IMR-90 (cell line): Measurements from ENCODE around the gene MEGF11. TPM values are rescaled to one million over a fixed set of nuclear protein-coding genes. Genes with fewer than 3 reads are reported as not detected.

Source experiments
- ATAC-seq: fragments of 200-7000 bp; cut with Tn5 transposase; 2 replicates; pipeline ENCODE4 v1.9.1; 2020; ENCODE audit warnings: low read depth, mild to moderate bottlenecking, moderate library complexity
- BruUV-seq: library from RNA; stranded (reverse); fragments of 400-500 nt; replicated peaks from 2 replicates; lab custom pipeline; 2021; lab: Mats Ljungman, UMichigan
- CTCF ChIA-PET: fragments of 300-600 bp; formaldehyde crosslinking; extraction: SDS; loops from one replicate; lab custom pipeline; 2021; ENCODE audit warnings: antibody characterized with exemption; lab: Yijun Ruan, JAX
- POLR2A ChIA-PET: fragments of 300-600 bp; sonication (Branson Sonifier 250); formaldehyde crosslinking; loops from one replicate; lab custom pipeline; 2022; ENCODE audit warnings: antibody characterized with exemption; ENCODE audit not compliant: unreplicated experiment; lab: Charles Lee
- DNase-seq: peaks from one replicate; pipeline ENCODE4 v3.0.0; 2013
- H2AFZ ChIP-seq: replicated peaks from 2 replicates; pipeline ENCODE3; 2013; ENCODE audit warnings: low read length, mild to moderate bottlenecking; ENCODE audit not compliant: poor library complexity
- H2AK5ac ChIP-seq: 2 replicates; pipeline ENCODE4 v1.6.1; 2013; ENCODE audit warnings: low read depth, low read length, inconsistent platforms
- H2AK9ac ChIP-seq: replicated peaks from 2 replicates; pipeline ENCODE3; 2013; ENCODE audit warnings: mild to moderate bottlenecking, low read depth, low read length, moderate library complexity; ENCODE audit not compliant: poor library complexity
- H2BK120ac ChIP-seq: 2 replicates; pipeline ENCODE4 v1.6.1; 2013; ENCODE audit warnings: low read depth, low read length, inconsistent platforms
- H2BK15ac ChIP-seq: 3 replicates; pipeline ENCODE4 v1.6.1; 2013; ENCODE audit warnings: low read depth, low read length, inconsistent platforms
- H2BK20ac ChIP-seq: 2 replicates; pipeline ENCODE4 v1.6.1; 2013; ENCODE audit warnings: low read depth, mild to moderate bottlenecking, inconsistent platforms, low read length, moderate library complexity
- H2BK5ac ChIP-seq: 2 replicates; pipeline ENCODE4 v1.6.1; 2013; ENCODE audit warnings: mild to moderate bottlenecking, low read depth, low read length, inconsistent platforms; ENCODE audit not compliant: poor library complexity, severe bottlenecking
- H3K14ac ChIP-seq: replicated peaks from 2 replicates; pipeline ENCODE4 v1.6.1; 2013; ENCODE audit warnings: low read depth, low read length, inconsistent platforms
- H3K18ac ChIP-seq: 2 replicates; pipeline ENCODE4 v1.6.1; 2013; ENCODE audit warnings: low read depth, low read length, control low read depth
- H3K23ac ChIP-seq: 2 replicates; pipeline ENCODE4 v1.6.1; 2013; ENCODE audit warnings: low read depth, low read length, inconsistent platforms
- H3K27ac ChIP-seq: 2 replicates; pipeline ENCODE4 v1.5.1; 2013; ENCODE audit warnings: mild to moderate bottlenecking, control low read depth, low read length; ENCODE audit not compliant: insufficient read depth
- H3K27me3 ChIP-seq: 2 replicates; pipeline ENCODE4 v1.6.1; 2013; ENCODE audit warnings: low read length; ENCODE audit not compliant: control insufficient read depth, insufficient read depth
- H3K36me3 ChIP-seq: 2 replicates; pipeline ENCODE4 v1.6.1; 2013; ENCODE audit warnings: low read length, mixed read lengths; ENCODE audit not compliant: control insufficient read depth, insufficient read depth
- H3K4ac ChIP-seq: 2 replicates; pipeline ENCODE4 v1.6.1; 2013; ENCODE audit warnings: low read depth, low read length, inconsistent platforms
- H3K4me1 ChIP-seq: 2 replicates; pipeline ENCODE4 v1.6.1; 2013; ENCODE audit warnings: low read length, mixed read lengths; ENCODE audit not compliant: control insufficient read depth, insufficient read depth
- H3K4me2 ChIP-seq: 2 replicates; pipeline ENCODE4 v1.6.1; 2013; ENCODE audit warnings: low read depth, mild to moderate bottlenecking, control low read depth, low read length, moderate library complexity
- H3K4me3 ChIP-seq: 2 replicates; pipeline ENCODE4 v1.5.1; 2013; ENCODE audit warnings: low read depth, mild to moderate bottlenecking, control low read depth, low read length, moderate library complexity; ENCODE audit not compliant: insufficient read depth
- H3K56ac ChIP-seq: 2 replicates; pipeline ENCODE4 v1.6.1; 2013; ENCODE audit warnings: low read length, inconsistent platforms; ENCODE audit not compliant: insufficient read depth; ENCODE audit errors: extremely low read depth
- H3K79me1 ChIP-seq, 2 experiments: 2 replicates each; pipeline ENCODE4 v1.6.1; 2013; ENCODE audit warnings: low read length in 2 of 2, inconsistent platforms in 1 of 2, low read depth in 1 of 2
- H3K9ac ChIP-seq: 2 replicates; pipeline ENCODE4 v1.6.1; 2013; ENCODE audit warnings: low read depth, low read length, control low read depth
- H3K9me1 ChIP-seq: 2 replicates; pipeline ENCODE4 v1.6.1; 2013; ENCODE audit warnings: low read length, inconsistent platforms; ENCODE audit not compliant: insufficient read depth
- H3K9me3 ChIP-seq: 2 replicates; pipeline ENCODE4 v1.6.1; 2013; ENCODE audit warnings: low read length; ENCODE audit not compliant: control insufficient read depth, insufficient read depth
- H4K20me1 ChIP-seq: 2 replicates; pipeline ENCODE4 v1.6.1; 2013; ENCODE audit warnings: low read length, inconsistent platforms; ENCODE audit not compliant: insufficient read depth
- H4K5ac ChIP-seq: 2 replicates; pipeline ENCODE4 v1.6.1; 2013; ENCODE audit warnings: mild to moderate bottlenecking, low read depth, low read length, control low read depth
- H4K8ac ChIP-seq, 2 experiments: 2 replicates each; pipeline ENCODE4 v1.6.1; 2013; ENCODE audit warnings: low read depth in 2 of 2, low read length in 2 of 2, control low read depth in 1 of 2, inconsistent platforms in 1 of 2
- H4K91ac ChIP-seq: 2 replicates; pipeline ENCODE4 v1.6.1; 2013; ENCODE audit warnings: low read depth, low read length, inconsistent platforms; ENCODE audit not compliant: insufficient read depth
- FOS ChIP-seq: fragments of 150-350 bp; IDR thresholded peaks from 2 replicates; pipeline ENCODE4 v1.6.1; 2016; ENCODE audit warnings: low read depth, low read length
- MAFK ChIP-seq: IDR thresholded peaks from 2 replicates; pipeline ENCODE4 v1.6.1; 2012; ENCODE audit warnings: low read depth, low read length, improper control_type of control experiment
- RAD21 ChIP-seq: IDR thresholded peaks from 2 replicates; pipeline ENCODE4 v1.6.1; 2012; ENCODE audit warnings: low read length, improper control_type of control experiment
- SMC3 ChIP-seq: fragments of 150-350 bp; IDR thresholded peaks from 2 replicates; pipeline ENCODE4 v1.6.1; 2016; ENCODE audit warnings: low read depth, mild to moderate bottlenecking, antibody characterized with exemption, low read length, moderate library complexity
- WGBS, 2 experiments: methylation state at CpG; one replicate each; pipeline versions ENCODE4 v1.1.5 to v1.1.7; 2013; ENCODE audit warnings: missing lambda C conversion rate in 2 of 2; ENCODE audit not compliant: insufficient read length in 1 of 2; ENCODE audit errors: extremely low coverage in 2 of 2; 5-methylcytosine and 5-hydroxymethylcytosine counted together
- dilution Hi-C: fragments of 300-500 bp; cut with HindIII; formaldehyde crosslinking; loops from one replicate; pipeline ENCODE4 v1.14.3; 2018; ENCODE audit warnings: low sequenced_read_pairs; ENCODE audit not compliant: unreplicated experiment
- in situ Hi-C: fragments of 300-500 bp; cut with MboI; formaldehyde crosslinking; loops from 3 replicates; pipeline ENCODE4 v1.14.3; 2019; ENCODE audit warnings: low sequenced_read_pairs, inconsistent platforms, mixed read lengths
- intact Hi-C: fragments of 100-400 bp; cut with micrococcal nuclease; formaldehyde crosslinking; loops from 2 replicates; pipeline ENCODE4 v1.10.0; 2022
- polyA plus RNA-seq, 3 experiments: library from polyadenylated mRNA; depleted of rRNA; stranded (reverse); fragments of >200 nt; gene quantifications; 2 replicates each; pipeline ENCODE4 v1.2.3, GENCODE V29; 2012; ENCODE audit warnings: low replicate concordance in 1 of 3
- total RNA-seq: library from RNA; depleted of rRNA; stranded (reverse); fragments of >200 nt; gene quantifications from 2 replicates; pipeline ENCODE4 v1.2.3, GENCODE V29; 2012
- TF ChIP-seq, protein P1 (sequence below): fragments of 150-350 bp; IDR thresholded peaks from 2 replicates; pipeline ENCODE4 v1.6.1; 2017; ENCODE audit warnings: mild to moderate bottlenecking, antibody characterized with exemption, low read length, low read depth

The MEGF11 gene
- total and polyA plus RNA-seq, 2 of the 4 experiments (the other 2 are of a cell fraction): not detected

DNA sequence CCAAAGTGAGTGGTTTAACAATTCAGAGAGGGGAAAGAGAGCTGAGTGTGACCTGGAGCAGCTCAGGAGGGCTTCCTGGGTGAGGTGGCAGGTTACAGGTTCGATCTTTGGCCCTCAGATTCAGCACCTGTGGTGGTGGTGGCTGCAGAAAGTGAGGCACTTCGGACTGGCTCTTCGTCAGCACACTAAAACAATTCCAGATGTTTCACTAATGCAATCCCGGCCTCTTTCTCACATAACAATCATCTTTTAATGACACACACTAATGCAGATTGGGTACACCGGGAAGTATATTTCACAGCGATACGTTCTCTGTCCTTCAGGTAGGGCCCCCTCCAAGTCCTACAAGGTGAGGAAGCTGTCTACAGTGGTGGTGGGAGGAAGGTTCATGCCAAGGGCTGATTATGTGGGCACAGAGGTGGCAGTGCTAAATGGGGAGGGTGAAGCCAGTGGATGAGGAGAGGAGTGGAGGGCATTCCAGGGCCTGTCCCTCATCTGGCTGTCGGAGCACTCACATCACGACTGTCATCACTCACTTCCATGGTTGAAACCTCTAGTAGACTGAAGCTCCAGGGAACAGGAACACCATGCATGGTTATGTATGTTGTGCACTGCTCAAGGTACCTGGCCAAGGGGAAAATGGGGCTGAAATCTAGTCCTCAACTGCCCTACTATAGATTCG lies 213.2 kb downstream of the MEGF11 start:
- Histone ChIP-seq H3K9me1 (no peaks in the 10 kb centered on the region), H3K27me3 (peaks cover 57% of the 10 kb centered on the region), H2BK120ac (no peak overlapping the region), H3K27ac (no peak overlapping the region), H4K5ac (no peak overlapping the region), H3K18ac (no peak overlapping the region), H3K36me3 (no peaks in the 10 kb centered on the region), H3K4me1 (no peaks in the 10 kb centered on the region), H4K91ac (no peak overlapping the region), H3K23ac (no peak overlapping the region), H2BK5ac (no peak overlapping the region), H3K56ac (no peak overlapping the region), H3K4me3 (no peak overlapping the region), H3K79me1 (no peaks in the 10 kb centered on the region), H3K14ac (no peak overlapping the region), H2AFZ (no peak overlapping the region), H3K9ac (no peak overlapping the region), H3K9me3 (no peaks in the 10 kb centered on the region), H2AK5ac (no peak overlapping the region), H3K4ac (no peak overlapping the region), H2AK9ac (no peak overlapping the region), H3K4me2 (no peak overlapping the region), H2BK15ac (no peak overlapping the region), H4K8ac (no peak overlapping the region), H4K20me1 (no peaks in the 10 kb centered on the region), H2BK20ac (no peak overlapping the region)
- no peak for TF ChIP-seq SMC3
- no peak for TF ChIP-seq MAFK
- TF ChIP-seq, protein P1, sequence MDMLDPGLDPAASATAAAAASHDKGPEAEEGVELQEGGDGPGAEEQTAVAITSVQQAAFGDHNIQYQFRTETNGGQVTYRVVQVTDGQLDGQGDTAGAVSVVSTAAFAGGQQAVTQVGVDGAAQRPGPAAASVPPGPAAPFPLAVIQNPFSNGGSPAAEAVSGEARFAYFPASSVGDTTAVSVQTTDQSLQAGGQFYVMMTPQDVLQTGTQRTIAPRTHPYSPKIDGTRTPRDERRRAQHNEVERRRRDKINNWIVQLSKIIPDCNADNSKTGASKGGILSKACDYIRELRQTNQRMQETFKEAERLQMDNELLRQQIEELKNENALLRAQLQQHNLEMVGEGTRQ: no peak
- no peak for TF ChIP-seq FOS
- TF ChIP-seq RAD21: no peak
- dilution Hi-C loops (no loop called here), in situ Hi-C loops (no loop called here), intact Hi-C loops (no loop called here)
- ChIA-PET POLR2A (no interaction called here), CTCF (no interaction called here)
- DNase-seq (no peak), ATAC-seq (no peak)
- WGBS, 2 experiments: 80% methylated on average over 2 of the region's 10 CpGs; no CpG with 5 or more reads in 1 of the 2 experiments
- BruUV-seq: no TSS peak
